HPDE6-E6E7 (cell line): ENCODE results near the gene PRKAG2.
A peak's percentile ranks its signal among the peaks of the same experiment; 100 is the strongest.

Experiments used
- DNase-seq: peaks from one replicate; pipeline ENCODE4 v3.0.0; 2011; ENCODE audit warnings: missing footprints; ENCODE audit errors: extremely low spot score

The PRKAG2 gene

GRCh38 chr7:151694828-151695580 lies 181.9 kb downstream of the PRKAG2 start:
- DNase-seq: no peak

- DNase-seq: no peak
Measured at GRCh38 chr7:151694441-151694827, 182.5 kb downstream of the PRKAG2 start.

- DNase-seq: no peak
Measured at GRCh38 chr7:151693140-151693539, 183.8 kb downstream of the PRKAG2 start.

- DNase-seq: no peak
Measured at GRCh38 chr7:151692721-151693120, 184.2 kb downstream of the PRKAG2 start.

- no peak for DNase-seq
Measured at GRCh38 chr7:151691449-151691848, 185.5 kb downstream of the PRKAG2 start.

GRCh38 chr7:151690606-151691005 lies 186.3 kb downstream of the PRKAG2 start:
- no peak for DNase-seq

GRCh38 chr7:151689196-151689971 lies 187.5 kb downstream of the PRKAG2 start:
- DNase-seq: no peak

- DNase-seq: no peak
Measured at GRCh38 chr7:151688236-151688780, 188.6 kb downstream of the PRKAG2 start.

- DNase-seq: peak; percentile 99
Measured at GRCh38 chr7:151687523-151688235, 189.2 kb downstream of the PRKAG2 start.

GRCh38 chr7:151686826-151687225 lies 190.1 kb downstream of the PRKAG2 start:
- no peak for DNase-seq

GRCh38 chr7:151686016-151686766 lies 190.7 kb downstream of the PRKAG2 start:
- DNase-seq: no peak

GRCh38 chr7:151684408-151685175 lies 192.3 kb downstream of the PRKAG2 start:
- DNase-seq: no peak

GRCh38 chr7:151683615-151684407 lies 193.1 kb downstream of the PRKAG2 start:
- no peak for DNase-seq

- DNase-seq: no peak
Measured at GRCh38 chr7:151682831-151683614, 193.9 kb downstream of the PRKAG2 start.

GRCh38 chr7:151681726-151682125 lies 195.2 kb downstream of the PRKAG2 start:
- DNase-seq: no peak

- no peak for DNase-seq
Measured at GRCh38 chr7:151680810-151681209, 196.1 kb downstream of the PRKAG2 start.

GRCh38 chr7:151679881-151680612 lies 196.9 kb downstream of the PRKAG2 start:
- no peak for DNase-seq

GRCh38 chr7:151679071-151679708 lies 197.7 kb downstream of the PRKAG2 start:
- DNase-seq: no peak
